GM23338 (cell line): ENCODE results near the gene CTNNBIP1. TPM values are rescaled to one million over a fixed set of nuclear protein-coding genes. Genes with fewer than 3 reads are reported as not detected.

Source experiments
- ATAC-seq: fragments of 200-7000 bp; cut with Tn5 transposase; 3 replicates; pipeline ENCODE4 v1.9.1; 2020
- DNase-seq: peaks from one replicate; pipeline ENCODE4 v3.0.0-alpha.2; 2015; ENCODE audit warnings: low spot score
- H2AFZ ChIP-seq: fragments of 200-600 bp; sonication (generic); 2 replicates; pipeline ENCODE4 v1.8.0; 2016; ENCODE audit warnings: antibody characterized with exemption, mild to moderate bottlenecking, moderate library complexity
- H3F3A ChIP-seq: fragments of 200-600 bp; sonication (generic); replicated peaks from 2 replicates; pipeline ENCODE4 v1.8.0; 2017; ENCODE audit warnings: antibody characterized with exemption, mixed run types, low read depth
- H3K27ac ChIP-seq: fragments of 200-600 bp; sonication (generic); 2 replicates; pipeline ENCODE4 v1.6.1; 2016; ENCODE audit warnings: low read depth
- H3K27me3 ChIP-seq: fragments of 200-600 bp; sonication (generic); 2 replicates; pipeline ENCODE4 v1.8.0; 2016; ENCODE audit warnings: mild to moderate bottlenecking, mixed run types, moderate library complexity; ENCODE audit not compliant: insufficient read depth
- H3K36me3 ChIP-seq: fragments of 200-600 bp; sonication (generic); 2 replicates; pipeline ENCODE4 v1.8.0; 2016; ENCODE audit warnings: mild to moderate bottlenecking; ENCODE audit not compliant: insufficient read depth
- H3K4me1 ChIP-seq: fragments of 200-600 bp; sonication (generic); 2 replicates; pipeline ENCODE4 v1.8.0; 2016; ENCODE audit warnings: mild to moderate bottlenecking, moderate library complexity; ENCODE audit not compliant: insufficient read depth
- H3K4me2 ChIP-seq: fragments of 200-600 bp; sonication (generic); 2 replicates; pipeline ENCODE4 v1.7.1; 2017; ENCODE audit warnings: mixed run types
- H3K4me3 ChIP-seq: fragments of 200-600 bp; sonication (generic); 2 replicates; pipeline ENCODE4 v1.6.1; 2016; ENCODE audit warnings: mixed run types
- H3K79me2 ChIP-seq: fragments of 200-600 bp; sonication (generic); replicated peaks from 2 replicates; pipeline ENCODE4 v1.8.0; 2017; ENCODE audit warnings: mild to moderate bottlenecking; ENCODE audit not compliant: insufficient read depth
- H3K9me2 ChIP-seq: fragments of 200-600 bp; sonication (generic); 2 replicates; pipeline ENCODE4 v1.8.0; 2017; ENCODE audit not compliant: insufficient read depth
- H4K20me1 ChIP-seq: fragments of 200-600 bp; sonication (generic); replicated peaks from 2 replicates; pipeline ENCODE4 v1.8.0; 2017; ENCODE audit warnings: mild to moderate bottlenecking; ENCODE audit not compliant: insufficient read depth
- H3K27ac Mint-ChIP-seq: 2 replicates; pipeline ENCODE4 v1.8.0; 2020; ENCODE audit warnings: inconsistent platforms, mild to moderate bottlenecking, moderate library complexity, mixed read lengths
- H3K27me3 Mint-ChIP-seq: 3 replicates; pipeline ENCODE4 v1.8.0; 2022; ENCODE audit warnings: low read depth, mild to moderate bottlenecking, moderate library complexity, mixed read lengths, inconsistent platforms; ENCODE audit not compliant: insufficient read depth, poor library complexity
- H3K36me3 Mint-ChIP-seq: 3 replicates; pipeline ENCODE4 v1.8.0; 2021; ENCODE audit warnings: low read depth, mild to moderate bottlenecking, inconsistent platforms, moderate library complexity, mixed read lengths
- H3K4me1 Mint-ChIP-seq: 3 replicates; pipeline ENCODE4 v1.8.0; 2020; ENCODE audit warnings: mild to moderate bottlenecking, inconsistent platforms, mixed read lengths
- H3K4me3 Mint-ChIP-seq: 3 replicates; pipeline ENCODE4 v1.8.0; 2021; ENCODE audit warnings: moderate library complexity, mild to moderate bottlenecking, inconsistent platforms, mixed read lengths
- H3K9me3 Mint-ChIP-seq: 3 replicates; pipeline ENCODE4 v1.8.0; 2020; ENCODE audit warnings: moderate library complexity, mild to moderate bottlenecking, inconsistent platforms, mixed read lengths
- CREB1 ChIP-seq: fragments of 250-450 bp; sonication (Bioruptor Pico); IDR thresholded peaks from 2 replicates; pipeline ENCODE4 v1.5.0; 2020; ENCODE audit warnings: low read depth, mild to moderate bottlenecking, moderate library complexity
- EZH2 ChIP-seq: fragments of 200-600 bp; sonication (generic); IDR thresholded peaks from one replicate; pipeline ENCODE4 v1.8.0; 2017; ENCODE audit warnings: antibody characterized with exemption, mild to moderate bottlenecking, low read depth; ENCODE audit not compliant: unreplicated experiment
- EZH2phosphoT487 ChIP-seq: fragments of 200-600 bp; sonication (generic); IDR thresholded peaks from one replicate; pipeline ENCODE4 v1.8.1; 2018; ENCODE audit warnings: antibody characterized with exemption; ENCODE audit not compliant: unreplicated experiment
- JUNB ChIP-seq: IDR thresholded peaks from one replicate; pipeline ENCODE4 v1.6.1; 2016; ENCODE audit warnings: antibody characterized with exemption; ENCODE audit not compliant: unreplicated experiment
- NANOG ChIP-seq: IDR thresholded peaks from 2 replicates; pipeline ENCODE4 v1.6.1; 2016; ENCODE audit warnings: antibody characterized with exemption, borderline replicate concordance
- POLR2AphosphoS5 ChIP-seq: IDR thresholded peaks from 2 replicates; pipeline ENCODE4 v1.6.1; 2016; ENCODE audit warnings: antibody characterized with exemption, low read depth
- STAT1 ChIP-seq: IDR thresholded peaks from one replicate; pipeline ENCODE4 v1.6.1; 2016; ENCODE audit warnings: antibody characterized with exemption; ENCODE audit not compliant: unreplicated experiment
- ZNF114 ChIP-seq: fragments of 250-450 bp; sonication (Bioruptor Pico); IDR thresholded peaks from 2 replicates; pipeline ENCODE4 v1.5.0; 2020; ENCODE audit warnings: mild to moderate bottlenecking, moderate library complexity
- ZNF331 ChIP-seq: fragments of 250-450 bp; sonication (Bioruptor Pico); IDR thresholded peaks from 2 replicates; pipeline ENCODE4 v1.5.0; 2020; ENCODE audit warnings: low read depth, mild to moderate bottlenecking, moderate library complexity
- polyA plus RNA-seq: library from polyadenylated mRNA; unstranded; fragments of >200 nt; fragmentation: Nextera tagmentation; extraction: Ambion mirVana; gene quantifications from 2 replicates; pipeline ENCODE4 v1.2.1, GENCODE V29; 2016
- total RNA-seq: library from RNA; depleted of rRNA; stranded (reverse); fragments of >200 nt; shearing (Covaris generic); gene quantifications from 2 replicates; pipeline ENCODE4 v1.2.3, GENCODE V29; 2014
- TF ChIP-seq, protein P1 (sequence below), 2 experiments: fragments of 200-600 bp in 1 of 2; sonication (generic) in 1 of 2; conservative IDR thresholded peaks; 2 replicates each; pipeline versions ENCODE4 v1.5.1 to v1.6.1; 2016 to 2017; ENCODE audit warnings: antibody characterized with exemption in 2 of 2, low read depth in 2 of 2, mild to moderate bottlenecking in 2 of 2, moderate library complexity in 1 of 2
- TF ChIP-seq, protein P2 (sequence below): IDR thresholded peaks from one replicate; pipeline ENCODE4 v1.6.1; 2018; ENCODE audit warnings: antibody characterized with exemption; ENCODE audit not compliant: unreplicated experiment
- TF ChIP-seq, protein P3 (sequence below): IDR thresholded peaks from 2 replicates; pipeline ENCODE4 v1.6.1; 2016; ENCODE audit warnings: antibody characterized with exemption
- TF ChIP-seq, protein P4 (sequence below): fragments of 250-450 bp; sonication (Bioruptor Pico); IDR thresholded peaks from 2 replicates; pipeline ENCODE4 v1.5.0; 2020; ENCODE audit warnings: mild to moderate bottlenecking, moderate library complexity

Gene CTNNBIP1
- total and polyA plus RNA-seq, 2 experiments from 2014 or later = 30.3 to 55.1 TPM

DNA sequence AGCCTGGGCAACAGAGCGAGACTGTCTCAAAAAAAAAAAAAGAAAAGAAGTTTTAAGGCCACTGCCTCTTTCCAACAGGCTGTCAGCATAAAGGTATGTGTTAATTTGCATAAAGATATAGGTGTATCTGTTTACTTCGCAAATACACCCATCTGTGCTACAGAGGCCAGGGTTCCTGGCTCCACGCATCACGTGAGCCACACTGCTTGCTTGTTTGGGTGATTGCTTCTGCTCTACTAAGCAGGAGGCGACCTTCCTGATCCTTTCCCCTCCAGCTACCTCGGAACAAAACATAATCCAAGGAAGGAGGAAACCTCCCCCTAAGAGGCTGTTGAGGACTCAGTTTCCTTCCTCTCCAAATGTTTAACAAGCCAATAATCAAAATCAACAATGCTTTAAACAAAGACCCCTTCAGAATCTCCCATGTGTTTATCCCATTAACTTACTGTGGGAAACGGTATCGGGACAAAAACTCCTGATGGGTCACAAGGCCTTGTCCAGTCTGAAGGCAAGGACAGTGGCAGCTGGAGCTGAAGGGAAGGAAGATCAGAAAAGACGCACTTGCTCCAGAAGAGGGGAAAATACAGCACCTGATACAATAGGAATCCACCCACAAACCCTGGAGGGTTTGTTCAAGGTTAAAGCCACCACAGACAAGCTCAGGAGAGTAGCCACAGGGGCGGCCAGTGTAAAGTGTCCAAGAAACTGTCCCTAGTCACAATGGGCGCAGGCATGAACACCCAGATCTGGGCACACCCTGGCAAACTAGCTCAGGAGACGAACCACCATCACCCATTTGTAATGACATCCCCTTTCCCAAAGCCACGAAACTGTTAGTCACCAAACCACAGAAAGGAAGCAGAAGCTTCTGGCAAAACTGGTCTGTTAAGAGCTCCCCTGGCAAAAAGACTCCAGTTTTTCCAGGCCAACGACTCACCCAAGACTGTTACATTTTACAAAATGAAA is 17.2 kb downstream of the CTNNBIP1 start:
- no peak overlapping the region for H3K4me3 Mint-ChIP-seq
- H3K4me1 ChIP-seq = peaks cover 13% of the 10 kb centered on the region; the same call in 1 of the 2 replicates
- H2AFZ ChIP-seq = no peak overlapping the region
- no peak overlapping the region for H3K4me2 ChIP-seq
- ATAC-seq (no peak), DNase-seq (no peak)
- H3K27me3 ChIP-seq = no peaks in the 10 kb centered on the region
- peaks cover 15% of the 10 kb centered on the region for H3K27me3 Mint-ChIP-seq
- H3K27ac Mint-ChIP-seq = 0 out of 2 replicates have a peak overlapping the region, but pooled peaks have one; percentile 28
- H3K4me1 Mint-ChIP-seq = peaks cover 40% of the 10 kb centered on the region
- TF ChIP-seq POLR2AphosphoS5 (no peak), EZH2phosphoT487 (no peak), JUNB (no peak), STAT1 (no peak), EZH2 (no peak), ZNF331 (CRISPR knock-in tag) (no peak), CREB1 (no peak), NANOG (no peak), ZNF114 (CRISPR knock-in tag) (no peak)
- TF ChIP-seq, protein P1, sequence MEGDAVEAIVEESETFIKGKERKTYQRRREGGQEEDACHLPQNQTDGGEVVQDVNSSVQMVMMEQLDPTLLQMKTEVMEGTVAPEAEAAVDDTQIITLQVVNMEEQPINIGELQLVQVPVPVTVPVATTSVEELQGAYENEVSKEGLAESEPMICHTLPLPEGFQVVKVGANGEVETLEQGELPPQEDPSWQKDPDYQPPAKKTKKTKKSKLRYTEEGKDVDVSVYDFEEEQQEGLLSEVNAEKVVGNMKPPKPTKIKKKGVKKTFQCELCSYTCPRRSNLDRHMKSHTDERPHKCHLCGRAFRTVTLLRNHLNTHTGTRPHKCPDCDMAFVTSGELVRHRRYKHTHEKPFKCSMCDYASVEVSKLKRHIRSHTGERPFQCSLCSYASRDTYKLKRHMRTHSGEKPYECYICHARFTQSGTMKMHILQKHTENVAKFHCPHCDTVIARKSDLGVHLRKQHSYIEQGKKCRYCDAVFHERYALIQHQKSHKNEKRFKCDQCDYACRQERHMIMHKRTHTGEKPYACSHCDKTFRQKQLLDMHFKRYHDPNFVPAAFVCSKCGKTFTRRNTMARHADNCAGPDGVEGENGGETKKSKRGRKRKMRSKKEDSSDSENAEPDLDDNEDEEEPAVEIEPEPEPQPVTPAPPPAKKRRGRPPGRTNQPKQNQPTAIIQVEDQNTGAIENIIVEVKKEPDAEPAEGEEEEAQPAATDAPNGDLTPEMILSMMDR (conservative IDR thresholded peaks at IDR 0.05; ENCODE audit: low read depth in 2 of 2) = no peak
- TF ChIP-seq, protein P2, sequence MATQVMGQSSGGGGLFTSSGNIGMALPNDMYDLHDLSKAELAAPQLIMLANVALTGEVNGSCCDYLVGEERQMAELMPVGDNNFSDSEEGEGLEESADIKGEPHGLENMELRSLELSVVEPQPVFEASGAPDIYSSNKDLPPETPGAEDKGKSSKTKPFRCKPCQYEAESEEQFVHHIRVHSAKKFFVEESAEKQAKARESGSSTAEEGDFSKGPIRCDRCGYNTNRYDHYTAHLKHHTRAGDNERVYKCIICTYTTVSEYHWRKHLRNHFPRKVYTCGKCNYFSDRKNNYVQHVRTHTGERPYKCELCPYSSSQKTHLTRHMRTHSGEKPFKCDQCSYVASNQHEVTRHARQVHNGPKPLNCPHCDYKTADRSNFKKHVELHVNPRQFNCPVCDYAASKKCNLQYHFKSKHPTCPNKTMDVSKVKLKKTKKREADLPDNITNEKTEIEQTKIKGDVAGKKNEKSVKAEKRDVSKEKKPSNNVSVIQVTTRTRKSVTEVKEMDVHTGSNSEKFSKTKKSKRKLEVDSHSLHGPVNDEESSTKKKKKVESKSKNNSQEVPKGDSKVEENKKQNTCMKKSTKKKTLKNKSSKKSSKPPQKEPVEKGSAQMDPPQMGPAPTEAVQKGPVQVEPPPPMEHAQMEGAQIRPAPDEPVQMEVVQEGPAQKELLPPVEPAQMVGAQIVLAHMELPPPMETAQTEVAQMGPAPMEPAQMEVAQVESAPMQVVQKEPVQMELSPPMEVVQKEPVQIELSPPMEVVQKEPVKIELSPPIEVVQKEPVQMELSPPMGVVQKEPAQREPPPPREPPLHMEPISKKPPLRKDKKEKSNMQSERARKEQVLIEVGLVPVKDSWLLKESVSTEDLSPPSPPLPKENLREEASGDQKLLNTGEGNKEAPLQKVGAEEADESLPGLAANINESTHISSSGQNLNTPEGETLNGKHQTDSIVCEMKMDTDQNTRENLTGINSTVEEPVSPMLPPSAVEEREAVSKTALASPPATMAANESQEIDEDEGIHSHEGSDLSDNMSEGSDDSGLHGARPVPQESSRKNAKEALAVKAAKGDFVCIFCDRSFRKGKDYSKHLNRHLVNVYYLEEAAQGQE = no peak
- TF ChIP-seq, protein P3, sequence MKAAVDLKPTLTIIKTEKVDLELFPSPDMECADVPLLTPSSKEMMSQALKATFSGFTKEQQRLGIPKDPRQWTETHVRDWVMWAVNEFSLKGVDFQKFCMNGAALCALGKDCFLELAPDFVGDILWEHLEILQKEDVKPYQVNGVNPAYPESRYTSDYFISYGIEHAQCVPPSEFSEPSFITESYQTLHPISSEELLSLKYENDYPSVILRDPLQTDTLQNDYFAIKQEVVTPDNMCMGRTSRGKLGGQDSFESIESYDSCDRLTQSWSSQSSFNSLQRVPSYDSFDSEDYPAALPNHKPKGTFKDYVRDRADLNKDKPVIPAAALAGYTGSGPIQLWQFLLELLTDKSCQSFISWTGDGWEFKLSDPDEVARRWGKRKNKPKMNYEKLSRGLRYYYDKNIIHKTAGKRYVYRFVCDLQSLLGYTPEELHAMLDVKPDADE = no peak
- TF ChIP-seq, protein P4, sequence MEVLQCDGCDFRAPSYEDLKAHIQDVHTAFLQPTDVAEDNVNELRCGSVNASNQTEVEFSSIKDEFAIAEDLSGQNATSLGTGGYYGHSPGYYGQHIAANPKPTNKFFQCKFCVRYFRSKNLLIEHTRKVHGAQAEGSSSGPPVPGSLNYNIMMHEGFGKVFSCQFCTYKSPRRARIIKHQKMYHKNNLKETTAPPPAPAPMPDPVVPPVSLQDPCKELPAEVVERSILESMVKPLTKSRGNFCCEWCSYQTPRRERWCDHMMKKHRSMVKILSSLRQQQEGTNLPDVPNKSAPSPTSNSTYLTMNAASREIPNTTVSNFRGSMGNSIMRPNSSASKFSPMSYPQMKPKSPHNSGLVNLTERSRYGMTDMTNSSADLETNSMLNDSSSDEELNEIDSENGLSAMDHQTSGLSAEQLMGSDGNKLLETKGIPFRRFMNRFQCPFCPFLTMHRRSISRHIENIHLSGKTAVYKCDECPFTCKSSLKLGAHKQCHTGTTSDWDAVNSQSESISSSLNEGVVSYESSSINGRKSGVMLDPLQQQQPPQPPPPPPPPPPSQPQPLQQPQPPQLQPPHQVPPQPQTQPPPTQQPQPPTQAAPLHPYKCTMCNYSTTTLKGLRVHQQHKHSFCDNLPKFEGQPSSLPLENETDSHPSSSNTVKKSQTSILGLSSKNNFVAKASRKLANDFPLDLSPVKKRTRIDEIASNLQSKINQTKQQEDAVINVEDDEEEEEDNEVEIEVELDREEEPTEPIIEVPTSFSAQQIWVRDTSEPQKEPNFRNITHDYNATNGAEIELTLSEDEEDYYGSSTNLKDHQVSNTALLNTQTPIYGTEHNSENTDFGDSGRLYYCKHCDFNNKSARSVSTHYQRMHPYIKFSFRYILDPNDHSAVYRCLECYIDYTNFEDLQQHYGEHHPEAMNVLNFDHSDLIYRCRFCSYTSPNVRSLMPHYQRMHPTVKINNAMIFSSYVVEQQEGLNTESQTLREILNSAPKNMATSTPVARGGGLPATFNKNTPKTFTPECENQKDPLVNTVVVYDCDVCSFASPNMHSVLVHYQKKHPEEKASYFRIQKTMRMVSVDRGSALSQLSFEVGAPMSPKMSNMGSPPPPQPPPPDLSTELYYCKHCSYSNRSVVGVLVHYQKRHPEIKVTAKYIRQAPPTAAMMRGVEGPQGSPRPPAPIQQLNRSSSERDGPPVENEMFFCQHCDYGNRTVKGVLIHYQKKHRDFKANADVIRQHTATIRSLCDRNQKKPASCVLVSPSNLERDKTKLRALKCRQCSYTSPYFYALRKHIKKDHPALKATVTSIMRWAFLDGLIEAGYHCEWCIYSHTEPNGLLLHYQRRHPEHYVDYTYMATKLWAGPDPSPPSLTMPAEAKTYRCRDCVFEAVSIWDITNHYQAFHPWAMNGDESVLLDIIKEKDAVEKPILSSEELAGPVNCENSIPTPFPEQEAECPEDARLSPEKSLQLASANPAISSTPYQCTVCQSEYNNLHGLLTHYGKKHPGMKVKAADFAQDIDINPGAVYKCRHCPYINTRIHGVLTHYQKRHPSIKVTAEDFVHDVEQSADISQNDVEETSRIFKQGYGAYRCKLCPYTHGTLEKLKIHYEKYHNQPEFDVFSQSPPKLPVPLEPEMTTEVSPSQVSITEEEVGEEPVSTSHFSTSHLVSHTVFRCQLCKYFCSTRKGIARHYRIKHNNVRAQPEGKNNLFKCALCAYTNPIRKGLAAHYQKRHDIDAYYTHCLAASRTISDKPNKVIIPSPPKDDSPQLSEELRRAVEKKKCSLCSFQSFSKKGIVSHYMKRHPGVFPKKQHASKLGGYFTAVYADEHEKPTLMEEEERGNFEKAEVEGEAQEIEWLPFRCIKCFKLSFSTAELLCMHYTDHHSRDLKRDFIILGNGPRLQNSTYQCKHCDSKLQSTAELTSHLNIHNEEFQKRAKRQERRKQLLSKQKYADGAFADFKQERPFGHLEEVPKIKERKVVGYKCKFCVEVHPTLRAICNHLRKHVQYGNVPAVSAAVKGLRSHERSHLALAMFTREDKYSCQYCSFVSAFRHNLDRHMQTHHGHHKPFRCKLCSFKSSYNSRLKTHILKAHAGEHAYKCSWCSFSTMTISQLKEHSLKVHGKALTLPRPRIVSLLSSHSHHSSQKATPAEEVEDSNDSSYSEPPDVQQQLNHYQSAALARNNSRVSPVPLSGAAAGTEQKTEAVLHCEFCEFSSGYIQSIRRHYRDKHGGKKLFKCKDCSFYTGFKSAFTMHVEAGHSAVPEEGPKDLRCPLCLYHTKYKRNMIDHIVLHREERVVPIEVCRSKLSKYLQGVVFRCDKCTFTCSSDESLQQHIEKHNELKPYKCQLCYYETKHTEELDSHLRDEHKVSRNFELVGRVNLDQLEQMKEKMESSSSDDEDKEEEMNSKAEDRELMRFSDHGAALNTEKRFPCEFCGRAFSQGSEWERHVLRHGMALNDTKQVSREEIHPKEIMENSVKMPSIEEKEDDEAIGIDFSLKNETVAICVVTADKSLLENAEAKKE (CRISPR knock-in tag) = no peak
- peak overlapping the region; percentile 79; the same call in 1 of the 2 replicates for H3K27ac ChIP-seq
- H3K36me3 Mint-ChIP-seq = peaks cover 3% of the 10 kb centered on the region; the same call in 1 of the 3 replicates
- H3F3A ChIP-seq = peaks cover 8% of the 10 kb centered on the region; the same call in 1 of the 2 replicates
- no peak overlapping the region for H3K4me3 ChIP-seq
- H4K20me1 ChIP-seq = no peaks in the 10 kb centered on the region; the same call in 1 of the 2 replicates
- no peaks in the 10 kb centered on the region; the same call in 1 of the 2 replicates for H3K36me3 ChIP-seq
- H3K9me3 Mint-ChIP-seq = no peaks in the 10 kb centered on the region
- H3K79me2 ChIP-seq = peaks cover 2% of the 10 kb centered on the region; the same call in 1 of the 2 replicates
- H3K9me2 ChIP-seq = no peaks in the 10 kb centered on the region
